Astrocyte of the cerebellum (primary cell): ENCODE data around the gene CHCHD4.

ENCODE experiments used
- DNase-seq: peaks from one replicate; pipeline ENCODE4 v3.0.0-alpha.2; 2011; ENCODE audit warnings: low read depth
- H3K4me3 ChIP-seq: 2 replicates; pipeline ENCODE4 v1.5.1; 2011; ENCODE audit warnings: mild to moderate bottlenecking, low read depth, low read length, moderate library complexity
- in situ Hi-C: cut with HindIII; loops from 2 replicates; pipeline ENCODE4 v1.10.0; 2017; ENCODE audit warnings: low sequenced_read_pairs
- TF ChIP-seq, protein P1 (sequence below): IDR thresholded peaks from 2 replicates; pipeline ENCODE4 v1.5.1; 2012; ENCODE audit warnings: low read length, low read depth, moderate library complexity, mild to moderate bottlenecking; ENCODE audit errors: missing control alignments

Gene CHCHD4

GRCh38 chr3:14162178-14162577, 37.5 kb upstream of the CHCHD4 start:
- TF ChIP-seq, protein P1, sequence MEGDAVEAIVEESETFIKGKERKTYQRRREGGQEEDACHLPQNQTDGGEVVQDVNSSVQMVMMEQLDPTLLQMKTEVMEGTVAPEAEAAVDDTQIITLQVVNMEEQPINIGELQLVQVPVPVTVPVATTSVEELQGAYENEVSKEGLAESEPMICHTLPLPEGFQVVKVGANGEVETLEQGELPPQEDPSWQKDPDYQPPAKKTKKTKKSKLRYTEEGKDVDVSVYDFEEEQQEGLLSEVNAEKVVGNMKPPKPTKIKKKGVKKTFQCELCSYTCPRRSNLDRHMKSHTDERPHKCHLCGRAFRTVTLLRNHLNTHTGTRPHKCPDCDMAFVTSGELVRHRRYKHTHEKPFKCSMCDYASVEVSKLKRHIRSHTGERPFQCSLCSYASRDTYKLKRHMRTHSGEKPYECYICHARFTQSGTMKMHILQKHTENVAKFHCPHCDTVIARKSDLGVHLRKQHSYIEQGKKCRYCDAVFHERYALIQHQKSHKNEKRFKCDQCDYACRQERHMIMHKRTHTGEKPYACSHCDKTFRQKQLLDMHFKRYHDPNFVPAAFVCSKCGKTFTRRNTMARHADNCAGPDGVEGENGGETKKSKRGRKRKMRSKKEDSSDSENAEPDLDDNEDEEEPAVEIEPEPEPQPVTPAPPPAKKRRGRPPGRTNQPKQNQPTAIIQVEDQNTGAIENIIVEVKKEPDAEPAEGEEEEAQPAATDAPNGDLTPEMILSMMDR = no peak
- in situ Hi-C loops = no loop called here
- H3K4me3 ChIP-seq = no peak overlapping the region

GRCh38 chr3:14161282-14161681, 36.6 kb upstream of the CHCHD4 start:
- TF ChIP-seq, protein P1 = no peak
- no peak overlapping the region for H3K4me3 ChIP-seq
- in situ Hi-C loops = no loop called here
- no peak for DNase-seq

More at GRCh38 chr3:14162178-14162577, 37.5 kb upstream of the CHCHD4 start:
- DNase-seq = no peak

DNA sequence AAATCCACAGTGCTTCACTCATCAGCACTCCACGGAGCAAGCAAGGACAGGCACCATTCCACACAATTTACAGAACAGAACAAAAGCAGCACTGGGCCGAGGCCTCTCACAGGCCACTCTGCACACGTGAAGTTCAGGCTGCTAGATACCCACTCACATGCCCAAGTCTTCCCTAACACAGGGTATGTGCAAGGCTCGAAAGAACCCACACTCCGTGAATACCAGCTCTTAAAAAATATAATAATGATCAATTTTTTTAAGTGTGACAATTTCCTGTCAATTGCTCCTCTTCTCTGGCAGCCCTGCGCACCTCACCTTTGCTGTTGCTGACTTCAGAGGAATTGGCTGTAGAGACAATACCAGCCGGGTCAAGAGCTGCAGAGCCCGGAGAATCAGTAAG, 34.8 kb upstream of the CHCHD4 start:
- no peak overlapping the region for H3K4me3 ChIP-seq
- in situ Hi-C loops = no loop called here
- TF ChIP-seq, protein P1 = no peak
- no peak for DNase-seq

DNA sequence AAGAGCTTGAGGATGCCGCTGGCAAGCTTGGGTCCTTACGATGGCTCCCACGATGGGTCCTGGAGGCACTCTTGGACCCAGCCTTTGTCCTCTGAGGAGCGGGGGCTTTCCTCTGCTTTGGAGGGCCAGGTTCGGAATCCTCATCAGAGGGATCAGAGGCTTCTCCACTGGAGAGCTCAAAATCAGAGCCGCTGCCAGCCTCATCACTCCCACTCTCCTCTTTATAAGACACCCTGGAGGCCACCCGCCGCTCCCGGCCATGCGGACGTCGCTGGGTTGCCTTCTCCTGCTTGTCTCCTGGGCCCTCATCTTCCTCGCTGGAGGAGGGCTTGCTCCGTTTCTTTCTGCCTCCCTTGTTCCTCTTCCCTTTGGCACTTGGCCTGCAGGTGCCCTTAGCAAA, 33.7 kb upstream of the CHCHD4 start:
- TF ChIP-seq, protein P1 = no peak
- H3K4me3 ChIP-seq = no peak overlapping the region
- no peak for DNase-seq
- in situ Hi-C loops = no loop called here

DNA sequence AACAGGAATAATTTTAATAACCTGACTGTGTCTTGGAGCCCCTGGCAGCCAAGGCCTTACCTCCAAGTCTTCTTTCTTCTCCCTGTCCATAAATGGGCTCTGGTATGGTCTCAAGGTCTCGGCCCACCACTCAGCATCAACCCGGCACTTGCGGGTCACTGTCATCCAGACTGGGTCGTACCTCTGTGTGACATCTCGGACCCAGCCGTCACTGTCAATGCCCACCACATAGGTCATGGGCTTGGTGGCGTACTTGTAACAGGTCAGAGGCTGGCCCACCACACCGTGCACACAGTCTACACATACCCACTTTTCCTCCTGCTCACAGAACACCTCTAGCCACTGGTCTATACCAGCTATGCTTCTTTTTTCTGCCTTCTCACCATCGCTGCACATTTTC, 33.3 kb upstream of the CHCHD4 start:
- H3K4me3 ChIP-seq = no peak overlapping the region
- no peak for DNase-seq
- TF ChIP-seq, protein P1 = no peak
- in situ Hi-C loops = no loop called here

- DNase-seq = no peak
- H3K4me3 ChIP-seq = no peak overlapping the region
- in situ Hi-C loops = no loop called here
- TF ChIP-seq, protein P1 = no peak
Measured at GRCh38 chr3:14156843-14157561, 32.3 kb upstream of the CHCHD4 start.

DNA sequence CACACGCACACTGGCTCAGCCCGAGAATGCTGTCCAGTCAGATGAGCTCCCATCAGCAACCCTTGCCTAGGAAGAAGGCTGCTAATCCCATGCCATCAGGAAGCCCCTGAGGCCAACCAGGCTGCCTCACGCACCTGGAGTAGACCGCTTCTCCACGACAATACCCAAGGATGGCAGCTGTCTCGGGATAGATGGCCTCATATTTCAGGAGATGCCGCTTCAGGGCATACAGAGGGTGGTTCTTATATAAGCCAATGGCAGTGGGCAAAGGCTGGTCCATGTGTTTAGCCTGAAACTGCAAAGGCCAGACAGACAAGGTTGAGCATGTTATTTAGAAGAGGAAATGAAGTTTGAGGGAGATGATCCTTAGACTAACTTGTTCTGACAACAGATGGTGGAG, 31.5 kb upstream of the CHCHD4 start:
- in situ Hi-C loops = no loop called here

More for the DNA sequence above, 31.5 kb upstream of the CHCHD4 start:
- no peak overlapping the region for H3K4me3 ChIP-seq
- DNase-seq = no peak
- TF ChIP-seq, protein P1 = no peak
